K562 treated with DMSO at 1 percent for 24 hours (cell line): ENCODE results near the gene GPR148. TPM values are rescaled to one million over a fixed set of nuclear protein-coding genes. Genes with fewer than 3 reads are reported as not detected.

Experiments used
- total RNA-seq: library from RNA; unstranded; fragments of 300-600 nt; gene quantifications from 2 replicates; pipeline ENCODE4 v1.2.3, GENCODE V29; 2022; ENCODE audit warnings: low read depth; ENCODE audit not compliant: insufficient read depth

GPR148 gene
- total RNA-seq = not detected in 2 replicates

DNA sequence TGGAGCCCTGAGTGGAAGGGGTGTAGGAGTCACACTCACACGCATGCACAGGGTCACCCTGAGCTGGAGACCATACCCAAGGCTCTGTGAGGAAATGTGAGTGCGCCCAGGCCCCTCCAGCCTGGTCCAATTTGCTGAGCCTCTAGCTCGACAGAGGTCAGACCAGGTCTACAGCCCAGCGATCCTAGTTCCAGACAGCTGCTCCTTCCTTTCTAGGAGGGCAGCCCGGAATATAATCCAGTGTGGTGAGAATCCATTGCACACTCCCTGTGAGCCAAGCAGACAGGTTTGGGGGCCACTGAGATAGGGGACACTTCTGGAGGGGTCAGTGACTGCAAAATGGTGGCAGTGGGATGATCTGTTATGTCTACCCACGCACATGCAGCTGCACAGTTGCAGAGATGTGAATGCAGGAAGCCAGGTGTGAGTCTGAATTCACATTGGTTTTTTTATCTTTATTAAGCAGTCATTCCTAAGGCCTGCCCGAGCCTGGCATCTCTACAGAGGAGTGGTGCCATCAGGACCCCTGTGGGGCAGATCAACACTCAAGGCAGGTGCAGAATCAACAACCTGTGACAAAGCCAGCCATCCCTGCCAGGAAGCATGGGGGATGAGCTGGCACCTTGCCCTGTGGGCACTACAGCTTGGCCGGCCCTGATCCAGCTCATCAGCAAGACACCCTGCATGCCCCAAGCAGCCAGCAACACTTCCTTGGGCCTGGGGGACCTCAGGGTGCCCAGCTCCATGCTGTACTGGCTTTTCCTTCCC, at the start of gene GPR148:
TSS of gene GPR148 (plus strand) at position 522 of the 768 bp plus-strand sequence. CDS start at position 604, 82 bp downstream.

GRCh38 chr2:130755256-130756052, 26.6 kb downstream of the GPR148 start, which contains the start of gene AMER3:
Gene AMER3 (plus strand): TSS chr2:130755540. CDS start chr2:130762073, 6,533 bp downstream.

Other genes starting within 250 kb of the GPR148 start
- gene POTEI, start 219.7 kb upstream of the GPR148 start, total RNA-seq = not detected in 2 replicates
- not detected in 2 replicates for gene CFC1B, start 207.8 kb upstream of the GPR148 start, total RNA-seq
- gene CFC1, start 129.5 kb upstream of the GPR148 start, total RNA-seq = not detected in 2 replicates
- not detected in 2 replicates for gene POTEJ, start 117.6 kb upstream of the GPR148 start, total RNA-seq
- gene AMER3, start 26.5 kb downstream of the GPR148 start, total RNA-seq = not detected in 2 replicates
- gene ARHGEF4, start 107.8 kb downstream of the GPR148 start, total RNA-seq = not detected in 2 replicates